Activated CD4-positive, alpha-beta T cell treated with anti-CD3 and anti-CD28 coated beads, Interleukin-2, amount 10 ng/mL, durations not matched to agents 7 days and 5 days (primary cell): ENCODE data around the gene PYROXD2. TPM values are rescaled to one million over a fixed set of nuclear protein-coding genes. Genes with fewer than 3 reads are reported as not detected.

ENCODE experiments used
- CTCF ChIA-PET: fragments of 350-600 bp; sonication (Branson Sonifier 250); formaldehyde crosslinking; loops from one replicate; lab custom pipeline; 2021; ENCODE audit warnings: antibody characterized with exemption; lab: Charles Lee
- POLR2A ChIA-PET: fragments of 350-600 bp; sonication (Branson Sonifier 250); formaldehyde crosslinking; loops from one replicate; lab custom pipeline; 2021; ENCODE audit warnings: antibody characterized with exemption; lab: Charles Lee
- DNase-seq: peaks from one replicate; pipeline ENCODE4 v3.0.0-alpha.2; 2020
- H3K27ac Mint-ChIP-seq: one replicate; pipeline ENCODE4 v1.8.0; 2021; ENCODE audit warnings: mild to moderate bottlenecking, moderate library complexity, mixed read lengths
- H3K27me3 Mint-ChIP-seq: one replicate; pipeline ENCODE4 v1.8.0; 2021; ENCODE audit warnings: mixed read lengths
- H3K36me3 Mint-ChIP-seq: one replicate; pipeline ENCODE4 v1.8.0; 2021; ENCODE audit warnings: low read depth, mixed read lengths
- H3K4me1 Mint-ChIP-seq: one replicate; pipeline ENCODE4 v1.8.0; 2021; ENCODE audit warnings: mixed read lengths
- H3K4me3 Mint-ChIP-seq: one replicate; pipeline ENCODE4 v1.8.0; 2021; ENCODE audit warnings: mild to moderate bottlenecking, moderate library complexity, mixed read lengths
- H3K9me3 Mint-ChIP-seq: one replicate; pipeline ENCODE4 v1.8.0; 2021; ENCODE audit warnings: mixed read lengths
- total RNA-seq, 2 experiments: library from RNA; stranded (reverse); gene quantifications; one replicate each; pipeline ENCODE4 v1.2.3, GENCODE V29; 2021

Gene PYROXD2
- total RNA-seq, 2 experiments from 2014 or later: 6.2 to 10.0 TPM

DNA sequence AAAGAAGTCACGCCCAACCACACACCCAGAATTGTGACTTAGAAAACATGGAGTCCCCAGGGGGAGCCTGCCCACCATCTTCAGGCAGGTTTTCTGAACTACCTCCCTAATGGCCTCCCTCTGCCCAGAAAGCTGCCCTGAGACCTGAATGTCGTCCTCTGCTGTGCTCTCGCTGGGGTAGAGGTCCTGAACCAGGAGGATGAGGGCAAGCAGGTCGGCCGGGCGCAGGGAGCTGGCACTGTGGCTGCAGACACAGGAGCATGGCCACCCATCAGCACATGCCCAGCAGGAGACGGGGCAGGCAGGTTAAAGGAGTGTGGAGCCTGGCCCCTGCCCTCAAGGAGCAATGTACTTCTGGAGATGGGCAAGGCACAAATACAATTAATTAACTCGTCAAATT is 15.4 kb upstream of the PYROXD2 start:
- DNase-seq: no peak
- Mint-ChIP-seq H3K4me1 (no peaks in the 10 kb centered on the region), H3K4me3 (no peak overlapping the region), H3K27ac (no peak overlapping the region), H3K9me3 (peaks cover 8% of the 10 kb centered on the region), H3K27me3 (no peaks in the 10 kb centered on the region), H3K36me3 (peaks cover 56% of the 10 kb centered on the region)
- CTCF ChIA-PET: no interaction called here
- POLR2A ChIA-PET: no interaction called here

- POLR2A ChIA-PET: no interaction called here
- Mint-ChIP-seq H3K36me3 (peaks cover 46% of the 10 kb centered on the region), H3K4me1 (no peaks in the 10 kb centered on the region)
These were observed 14.5 kb upstream of the PYROXD2 start for GRCh38 chr10:98429320-98430072.

DNA sequence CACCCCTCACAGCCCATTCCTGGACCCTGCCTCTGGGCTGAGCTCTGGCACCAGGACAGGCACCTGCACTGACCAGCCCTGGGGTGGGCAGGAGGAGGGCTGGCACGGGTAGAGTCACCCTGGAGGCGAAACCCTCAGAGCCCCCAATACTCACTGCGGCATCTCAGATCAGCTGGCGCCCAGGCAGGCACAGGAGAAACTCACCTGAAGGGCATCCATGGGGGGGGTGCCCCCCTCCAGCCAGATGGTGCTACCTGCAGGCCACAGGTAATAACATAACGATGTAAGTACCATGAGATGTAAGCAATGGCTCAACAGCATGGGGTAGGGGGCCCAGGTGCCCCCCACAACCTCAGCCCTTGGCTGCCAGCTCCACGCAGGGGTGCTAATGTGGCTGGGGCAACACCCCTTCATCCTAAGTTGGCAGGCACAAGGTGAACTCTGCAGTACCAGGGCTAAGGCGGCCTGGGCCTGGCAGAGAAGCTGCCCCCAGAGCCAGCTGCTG is 12.1 kb upstream of the PYROXD2 start:
- ChIA-PET CTCF (interaction anchor here (1.4 kb wide), 1 partner anchor 9 kb away, joined by 7 read pairs; no protein-coding TSS in a partner anchor), POLR2A (no interaction called here)
- DNase-seq: no peak
- Mint-ChIP-seq H3K4me1 (no peaks in the 10 kb centered on the region), H3K36me3 (peaks cover 25% of the 10 kb centered on the region), H3K27me3 (no peaks in the 10 kb centered on the region), H3K9me3 (peaks cover 3% of the 10 kb centered on the region), H3K4me3 (no peak overlapping the region), H3K27ac (no peak overlapping the region)

More at GRCh38 chr10:98429320-98430072, 14.5 kb upstream of the PYROXD2 start:
- CTCF ChIA-PET: no interaction called here
- DNase-seq: no peak
- H3K4me3 Mint-ChIP-seq: no peak overlapping the region
- H3K9me3 Mint-ChIP-seq: peaks cover 8% of the 10 kb centered on the region
- H3K27ac Mint-ChIP-seq: no peak overlapping the region
- no peaks in the 10 kb centered on the region for H3K27me3 Mint-ChIP-seq

DNA sequence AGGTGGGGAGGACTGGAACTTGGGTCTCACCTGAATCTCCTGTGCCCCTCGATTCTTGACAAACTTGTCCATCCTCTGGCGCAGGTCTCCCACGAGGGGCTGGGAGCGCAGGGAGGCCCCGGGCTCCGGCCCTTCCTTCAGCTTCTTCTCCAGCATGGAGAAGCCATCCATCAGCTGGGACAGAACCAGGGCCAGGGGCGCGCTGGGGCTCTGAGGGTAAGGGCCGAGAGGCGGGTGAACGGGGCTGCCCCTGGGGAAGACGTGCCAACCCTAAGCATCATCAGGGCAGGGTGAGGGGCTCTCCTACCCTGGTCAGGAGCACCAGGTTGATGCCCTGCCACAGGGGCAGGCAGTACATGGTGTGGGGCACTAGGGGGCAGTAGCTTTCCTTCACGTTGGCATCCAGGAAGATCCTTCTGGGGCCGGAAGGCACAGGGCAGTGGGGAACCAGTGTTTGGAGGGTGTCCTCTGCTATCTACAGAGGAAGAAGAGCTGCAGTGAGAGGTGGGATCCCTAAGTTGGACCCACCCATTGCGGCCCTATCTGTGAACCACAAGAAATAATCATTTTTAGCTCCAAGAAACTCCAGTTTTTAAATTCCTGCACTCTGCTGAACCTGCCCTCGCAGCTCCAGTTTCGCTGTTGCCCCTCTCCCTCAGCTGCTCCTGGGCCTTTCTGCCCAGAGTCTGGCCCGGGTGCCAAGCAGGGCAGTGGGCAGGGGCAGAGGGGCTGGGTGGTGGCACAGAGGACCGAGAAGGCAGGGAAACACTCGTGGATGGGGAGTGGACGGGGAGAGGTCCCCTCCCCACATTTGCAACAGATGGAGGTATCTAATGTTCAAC is 10.8 kb upstream of the PYROXD2 start:
- ChIA-PET CTCF (interaction anchor here (0.7 to 1.7 kb wide), 6 partner anchors 9 to 41 kb away, joined by 3 to 5 read pairs (median 4); no protein-coding TSS in a partner anchor), POLR2A (no interaction called here)
- Mint-ChIP-seq H3K4me1 (no peaks in the 10 kb centered on the region), H3K9me3 (no peaks in the 10 kb centered on the region), H3K36me3 (peaks cover 16% of the 10 kb centered on the region), H3K27me3 (no peaks in the 10 kb centered on the region), H3K4me3 (no peak overlapping the region), H3K27ac (no peak overlapping the region)
- peak; percentile 46 for DNase-seq

DNA sequence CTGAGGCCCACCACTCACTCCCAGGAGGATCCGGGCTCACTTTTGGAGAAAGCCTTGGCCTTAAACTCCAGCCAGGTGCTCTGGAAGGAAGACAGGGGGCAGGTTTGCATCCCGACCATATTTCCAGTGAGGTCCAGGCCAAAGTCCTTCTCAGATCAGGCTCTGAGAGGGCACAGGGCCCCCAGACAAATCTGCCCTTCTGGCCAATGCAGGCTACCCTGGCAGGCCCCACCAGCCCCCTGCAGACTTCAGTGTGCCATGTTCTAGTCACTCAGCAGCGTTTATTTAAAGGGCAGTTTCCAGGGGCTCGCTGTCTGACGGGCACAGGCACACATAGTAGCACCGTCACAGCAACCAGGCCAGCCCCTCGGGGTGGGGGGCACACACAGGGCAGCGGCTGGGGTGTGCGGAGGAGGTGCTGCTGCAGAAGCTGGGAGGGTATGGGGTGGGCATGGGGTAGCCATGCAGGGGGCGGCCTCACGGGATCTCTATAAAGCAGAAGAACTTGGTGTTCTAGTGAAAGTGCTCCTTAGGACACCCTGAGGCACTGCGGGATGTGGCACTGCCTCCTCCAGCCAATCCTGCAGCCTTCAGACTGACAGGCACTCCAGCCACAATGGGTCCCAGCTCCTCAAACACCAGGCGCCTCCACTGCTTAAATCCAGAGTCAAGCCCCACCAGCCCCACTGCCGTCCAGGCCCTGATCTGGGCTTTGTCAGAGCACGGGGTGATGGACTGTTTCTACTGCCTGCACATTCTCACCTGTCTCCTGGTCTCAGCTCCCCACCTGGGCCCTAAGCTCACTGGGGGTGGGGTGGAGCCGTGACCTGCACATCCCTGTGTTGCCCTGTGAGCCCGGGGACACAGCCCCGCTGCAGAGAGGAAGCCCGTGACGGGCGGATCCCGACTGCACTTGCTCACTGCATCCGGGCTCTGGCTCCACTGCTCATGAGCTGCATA is 9.6 kb upstream of the PYROXD2 start:
- H3K4me1 Mint-ChIP-seq: no peaks in the 10 kb centered on the region
- no peaks in the 10 kb centered on the region for H3K9me3 Mint-ChIP-seq
- ChIA-PET CTCF (interaction anchor here (0.9 to 1.7 kb wide), 6 partner anchors 10 to 42 kb away, joined by 3 to 5 read pairs (median 4); no protein-coding TSS in a partner anchor), POLR2A (no interaction called here)
- H3K27ac Mint-ChIP-seq: no peak overlapping the region
- H3K27me3 Mint-ChIP-seq: no peaks in the 10 kb centered on the region
- DNase-seq: no peak
- peaks cover 11% of the 10 kb centered on the region for H3K36me3 Mint-ChIP-seq
- H3K4me3 Mint-ChIP-seq: no peak overlapping the region

- CTCF ChIA-PET: interaction anchor here (0.9 to 1.9 kb wide), 2 partner anchors 10 to 22 kb away, joined by 3 to 10 read pairs; partner anchors contain the start of gene HPS1
- no peak overlapping the region for H3K27ac Mint-ChIP-seq
- POLR2A ChIA-PET: no interaction called here
- peaks cover 15% of the 10 kb centered on the region for H3K36me3 Mint-ChIP-seq
- no peak for DNase-seq
- no peaks in the 10 kb centered on the region for H3K4me1 Mint-ChIP-seq
- H3K9me3 Mint-ChIP-seq: no peaks in the 10 kb centered on the region
- no peak overlapping the region for H3K4me3 Mint-ChIP-seq
- no peaks in the 10 kb centered on the region for H3K27me3 Mint-ChIP-seq
These were observed 8.7 kb upstream of the PYROXD2 start for GRCh38 chr10:98423691-98424120.

- DNase-seq: no peak
- H3K36me3 Mint-ChIP-seq: peaks cover 14% of the 10 kb centered on the region
- H3K27ac Mint-ChIP-seq: no peak overlapping the region
- no peak overlapping the region for H3K4me3 Mint-ChIP-seq
- ChIA-PET POLR2A (no interaction called here), CTCF (interaction anchor here (0.6 to 1.9 kb wide), 2 partner anchors 23 to 100 kb away, joined by 3 to 10 read pairs; partner anchors contain the start of gene HPS1)
- no peaks in the 10 kb centered on the region for H3K27me3 Mint-ChIP-seq
- H3K4me1 Mint-ChIP-seq: no peaks in the 10 kb centered on the region
- no peaks in the 10 kb centered on the region for H3K9me3 Mint-ChIP-seq
These were observed 7.2 kb upstream of the PYROXD2 start for GRCh38 chr10:98422182-98422581.

DNA sequence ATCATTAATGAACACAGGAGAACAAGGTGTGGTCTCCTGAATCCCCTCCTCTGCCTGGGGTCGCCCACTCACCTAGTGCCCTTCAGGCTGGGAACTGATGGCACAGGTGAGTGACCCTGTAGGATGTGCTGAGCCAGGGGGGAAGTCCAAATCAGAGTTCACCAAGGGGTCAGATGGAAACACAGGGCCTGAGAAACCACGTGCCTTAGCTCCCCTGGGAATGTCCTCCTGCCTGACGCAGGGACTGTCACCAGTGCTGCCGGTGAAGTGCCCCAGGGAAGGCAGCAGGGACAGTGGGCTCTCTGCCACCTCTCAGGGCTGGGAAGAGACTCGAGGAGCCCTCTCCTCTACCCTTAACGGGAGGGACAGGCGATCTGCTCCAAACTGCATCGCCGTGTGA is 5.8 kb upstream of the PYROXD2 start:
- no peaks in the 10 kb centered on the region for H3K27me3 Mint-ChIP-seq
- ChIA-PET CTCF (interaction anchor here (1.5 kb wide), 1 partner anchor 14 kb away, joined by 3 read pairs; no protein-coding TSS in a partner anchor), POLR2A (no interaction called here)
- no peak overlapping the region for H3K4me3 Mint-ChIP-seq
- peaks cover 14% of the 10 kb centered on the region for H3K36me3 Mint-ChIP-seq
- no peak overlapping the region for H3K27ac Mint-ChIP-seq
- H3K9me3 Mint-ChIP-seq: no peaks in the 10 kb centered on the region
- no peaks in the 10 kb centered on the region for H3K4me1 Mint-ChIP-seq
- no peak for DNase-seq

GRCh38 chr10:98419469-98420261 is 4.7 kb upstream of the PYROXD2 start:
- peaks cover 7% of the 10 kb centered on the region for H3K4me1 Mint-ChIP-seq
- no peaks in the 10 kb centered on the region for H3K27me3 Mint-ChIP-seq
- peaks cover 14% of the 10 kb centered on the region for H3K36me3 Mint-ChIP-seq
- DNase-seq: no peak
- H3K4me3 Mint-ChIP-seq: no peak overlapping the region
- H3K9me3 Mint-ChIP-seq: no peaks in the 10 kb centered on the region
- CTCF ChIA-PET: interaction anchor here (1.5 kb wide), 1 partner anchor 13 kb away, joined by 3 read pairs; no protein-coding TSS in a partner anchor
- H3K27ac Mint-ChIP-seq: no peak overlapping the region
- POLR2A ChIA-PET: no interaction called here

DNA sequence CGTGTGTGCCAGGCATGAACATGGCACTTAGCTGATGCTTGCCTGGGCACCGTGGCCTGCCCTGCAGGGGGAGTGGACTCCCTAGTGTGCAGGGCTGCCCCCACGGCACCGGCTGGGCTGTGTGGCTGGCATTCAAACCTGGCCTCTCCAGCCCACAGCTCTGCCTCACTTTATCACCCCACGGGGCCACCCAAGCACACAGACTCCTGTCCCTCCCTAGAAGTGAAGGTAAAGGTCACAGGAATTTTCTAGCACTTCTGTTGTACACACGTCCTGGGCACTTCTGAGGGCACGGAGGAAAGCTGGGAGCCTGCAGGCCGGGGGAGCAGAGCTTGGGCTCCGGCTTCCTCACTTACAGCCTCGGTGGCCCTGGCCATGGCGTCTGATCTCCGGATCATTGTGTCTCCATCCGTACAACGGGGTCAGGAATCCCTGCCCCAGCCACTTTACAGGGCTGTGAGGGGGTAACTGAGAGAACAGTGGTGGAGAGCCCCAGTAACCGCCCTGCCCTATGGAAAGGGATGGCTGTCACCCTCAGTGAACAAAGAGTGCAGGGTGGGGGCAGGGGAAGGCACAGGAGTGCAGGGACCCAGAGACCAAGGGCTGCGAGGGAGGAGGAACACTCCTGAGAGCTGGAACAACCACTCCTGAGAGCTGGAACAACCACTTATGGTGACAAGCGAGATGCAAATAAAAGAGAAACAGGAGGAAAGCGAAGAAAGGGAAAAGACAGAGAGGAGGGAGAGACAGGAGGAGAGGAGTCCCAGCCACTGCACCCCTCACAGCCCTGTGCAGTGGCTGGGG is 3.9 kb upstream of the PYROXD2 start:
- Mint-ChIP-seq H3K4me1 (peaks cover 15% of the 10 kb centered on the region), H3K27me3 (no peaks in the 10 kb centered on the region), H3K27ac (no peak overlapping the region), H3K36me3 (peaks cover 14% of the 10 kb centered on the region), H3K9me3 (no peaks in the 10 kb centered on the region), H3K4me3 (no peak overlapping the region)
- CTCF ChIA-PET: no interaction called here
- no peak for DNase-seq
- POLR2A ChIA-PET: no interaction called here
